ENCODE data around the gene LCE3A.
"Not testable (repeated sequence)": the region's sequence is repeated elsewhere in the genome, so short reads cannot be mapped to it uniquely, and the experiment has no call there.

Gene LCE3A, protein sequence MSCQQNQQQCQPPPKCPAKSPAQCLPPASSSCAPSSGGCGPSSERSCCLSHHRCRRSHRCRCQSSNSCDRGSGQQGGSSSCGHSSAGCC

DNA sequence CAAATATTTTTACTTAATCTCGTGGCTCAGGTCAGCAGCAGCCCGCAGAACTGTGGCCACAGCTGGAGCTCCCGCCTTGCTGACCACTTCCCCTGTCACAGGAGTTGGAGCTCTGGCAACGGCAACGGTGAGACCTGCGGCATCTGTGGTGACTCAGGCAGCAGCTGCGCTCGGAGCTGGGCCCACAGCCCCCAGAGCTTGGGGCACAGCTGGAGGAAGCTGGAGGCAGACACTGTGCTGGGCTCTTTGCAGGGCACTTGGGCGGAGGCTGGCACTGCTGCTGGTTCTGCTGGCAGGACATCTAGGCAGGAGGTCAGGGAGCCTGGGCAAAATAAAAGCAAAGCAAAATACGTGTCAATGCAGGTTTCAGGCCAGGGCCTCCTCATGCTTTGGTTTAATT lies at the start of gene LCE3A:
TSS of gene LCE3A (minus strand) at position 301 of the 400 bp plus-strand sequence. CDS start at position 301, 0 bp downstream.
- FAIRE-seq = no peak

GRCh38 chr1:152667648-152668047 lies 44.7 kb upstream of the LCE3A start:
- FAIRE-seq = no peak

DNA sequence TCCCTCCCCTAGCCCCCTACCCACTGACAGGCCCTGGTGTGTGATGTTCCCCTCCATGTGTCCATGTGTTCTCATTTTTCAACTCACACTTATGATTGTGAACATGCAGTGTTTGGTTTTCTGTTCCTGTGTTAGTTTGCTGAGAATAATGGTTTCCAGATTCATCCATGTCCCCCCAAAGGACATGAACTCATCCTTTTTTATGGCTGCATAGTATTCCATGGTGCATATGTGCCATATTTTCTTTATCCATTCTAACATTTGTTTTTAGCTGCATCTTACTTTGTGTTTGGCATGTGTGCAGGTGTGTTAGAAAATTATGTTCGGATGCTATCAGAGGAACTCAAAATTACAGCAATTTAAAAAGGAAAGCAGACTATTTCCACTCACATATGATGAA lies 43.3 kb upstream of the LCE3A start:
- not testable (repeated sequence) for FAIRE-seq

DNA sequence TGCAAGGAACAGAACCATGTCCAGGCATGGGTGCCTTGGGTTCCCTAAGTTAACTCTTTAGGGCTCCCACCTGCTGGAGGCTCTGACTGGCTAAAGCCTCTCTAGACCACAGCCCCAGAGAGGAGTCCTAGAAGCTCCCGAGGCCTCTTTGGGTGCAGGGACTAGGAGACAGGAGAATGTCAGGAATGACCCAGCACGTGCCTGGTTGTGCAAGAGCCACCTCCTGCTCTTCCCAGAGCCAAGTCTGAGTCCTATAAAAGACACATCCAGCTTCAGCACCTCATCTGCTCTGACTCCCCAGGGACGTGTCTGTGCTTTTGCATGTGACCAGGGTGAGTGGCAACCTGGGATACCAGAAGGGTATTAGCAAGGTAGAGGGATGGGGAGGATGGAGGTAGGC lies 40.2 kb upstream of the LCE3A start, which contains the start of gene LCE2D:
TSS of gene LCE2D (plus strand) at position 283 of the 400 bp plus-strand sequence. CDS start 726 bp downstream, outside the sequence.
- no peak for FAIRE-seq

DNA sequence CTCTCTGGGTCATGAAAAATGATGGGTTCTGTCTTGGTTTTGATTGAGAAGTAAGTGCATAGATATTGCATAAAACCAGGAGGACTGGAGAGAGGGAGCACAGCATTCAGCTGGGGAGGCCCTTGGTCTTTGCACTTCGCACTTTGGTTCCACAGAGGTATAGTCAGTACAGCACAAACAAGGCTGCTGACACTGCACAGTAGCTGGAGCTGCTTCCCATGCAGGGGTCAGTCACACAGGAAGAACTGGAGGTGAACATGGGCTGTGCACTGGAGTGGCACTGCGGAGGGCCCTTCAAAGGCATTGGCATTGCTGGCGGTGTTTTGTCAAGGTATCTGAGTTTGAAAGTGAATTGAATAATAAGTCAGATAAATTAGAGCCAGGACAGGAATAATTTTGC lies 35.7 kb upstream of the LCE3A start:
- FAIRE-seq = no peak

DNA sequence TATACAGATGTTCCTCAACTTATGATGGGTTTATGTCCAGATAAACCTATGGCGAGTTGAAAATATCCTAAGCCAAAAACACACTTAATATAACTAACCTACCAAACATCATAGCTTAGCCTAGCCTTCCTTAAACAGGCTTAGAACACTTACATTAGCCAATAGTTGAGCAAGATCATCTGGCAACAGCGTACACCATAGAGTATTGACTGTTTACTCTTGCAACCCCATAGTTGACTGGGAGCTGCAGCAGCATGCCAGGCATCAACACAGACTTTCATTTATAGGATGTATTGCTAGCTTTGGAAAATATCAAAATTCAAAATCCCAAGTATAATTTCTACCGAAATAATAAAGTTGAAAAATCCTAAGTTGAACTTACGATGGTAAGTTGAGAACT lies 34.8 kb upstream of the LCE3A start:
- no peak for FAIRE-seq

DNA sequence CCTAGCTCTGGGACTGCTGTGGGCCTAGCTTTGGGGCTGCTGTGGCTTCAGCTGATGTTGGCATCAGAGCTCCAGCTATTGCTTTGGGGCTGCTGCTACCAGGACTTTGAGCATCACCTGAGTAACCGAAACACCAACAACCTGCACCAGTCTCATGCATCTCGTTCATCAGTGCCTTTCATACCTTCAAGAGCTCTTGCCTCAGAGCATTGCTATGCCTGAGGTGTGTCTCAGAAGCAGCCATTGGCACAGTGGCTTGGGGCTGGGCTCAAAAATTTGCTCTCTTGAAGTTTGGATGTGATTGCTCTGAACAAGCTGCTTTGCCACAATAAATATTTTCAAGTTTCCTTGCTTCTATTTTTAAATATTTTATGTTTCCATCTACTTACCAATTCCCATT lies 33.6 kb upstream of the LCE3A start:
- no peak for FAIRE-seq

DNA sequence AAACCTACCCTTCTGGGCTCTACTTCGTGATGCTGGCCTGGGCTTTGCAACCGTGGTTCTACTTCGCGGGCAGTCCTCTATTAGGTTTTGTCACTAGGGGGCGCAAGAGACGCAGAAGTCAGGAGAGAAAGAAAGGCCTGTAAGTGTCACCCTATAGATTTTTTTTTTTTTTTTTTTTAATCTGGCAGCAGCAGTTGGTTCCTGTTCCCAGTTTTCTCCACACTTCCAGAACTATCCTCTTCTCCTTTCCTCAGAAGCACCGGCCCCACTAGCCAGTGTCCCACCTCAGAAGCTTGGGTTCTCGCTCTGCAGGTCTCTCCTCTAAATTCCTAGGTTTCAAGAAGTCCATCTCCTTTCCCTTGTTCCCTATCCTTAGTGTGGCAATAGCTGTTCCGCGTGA lies 31.2 kb upstream of the LCE3A start:
- no peak for FAIRE-seq

- no peak for FAIRE-seq
These were observed 23.8 kb upstream of the LCE3A start for GRCh38 chr1:152646656-152647055.

DNA sequence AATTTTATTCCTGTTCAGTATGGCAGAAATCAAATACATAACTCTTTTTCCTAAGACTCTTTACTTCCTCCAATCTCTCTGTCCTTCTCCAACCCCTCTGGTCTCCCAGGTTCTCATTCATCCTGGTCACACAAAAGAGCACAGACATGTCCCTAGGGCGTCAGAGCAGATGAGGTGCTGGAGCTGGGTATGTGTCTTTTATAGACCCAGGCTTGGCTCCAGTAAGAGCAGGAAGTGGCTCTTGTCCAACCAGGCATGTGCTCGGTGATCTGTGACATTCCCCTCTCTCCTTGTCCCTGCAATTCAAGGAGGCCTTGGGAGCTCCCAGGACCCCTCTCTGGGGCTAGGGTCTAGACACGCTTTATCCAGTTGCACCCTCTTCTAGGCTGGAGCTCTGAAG lies 22.2 kb upstream of the LCE3A start:
- FAIRE-seq = no peak

DNA sequence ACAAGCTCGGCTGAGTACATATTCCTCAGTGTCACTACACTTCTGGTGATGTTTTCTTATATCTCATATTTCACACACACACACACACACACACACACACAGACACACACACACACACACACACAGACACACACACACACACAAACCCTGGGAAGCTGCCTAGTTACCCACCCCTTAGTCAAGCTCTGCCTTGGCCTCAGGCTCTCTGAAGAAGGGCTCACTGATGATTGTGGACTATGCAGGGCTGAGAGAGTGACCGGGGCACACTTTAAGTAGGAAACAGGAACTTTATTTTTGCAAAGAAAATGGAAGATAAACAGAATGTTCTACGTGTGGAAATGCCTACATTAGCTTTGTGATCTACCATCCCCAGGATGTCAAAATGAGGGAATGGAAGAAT lies 21.0 kb upstream of the LCE3A start:
- no peak for FAIRE-seq

DNA sequence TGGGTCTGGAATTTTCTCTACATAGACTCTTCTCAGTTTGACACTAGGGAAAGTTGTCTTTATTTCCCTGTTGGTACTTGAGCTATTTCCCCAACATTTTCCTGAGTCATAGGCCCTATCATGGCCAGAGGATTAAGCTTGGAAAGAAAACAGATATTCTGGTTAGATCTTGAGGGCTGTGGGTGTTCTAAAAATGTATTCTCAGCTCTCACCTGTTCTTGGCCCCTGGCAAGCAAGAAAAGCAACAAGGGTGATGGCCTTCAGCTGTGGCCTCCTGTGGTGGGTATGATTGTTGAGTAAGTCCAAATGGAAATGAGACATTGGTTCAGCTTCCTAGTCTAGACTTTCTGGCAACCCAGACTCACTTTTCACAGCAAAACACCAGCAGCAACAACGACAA lies 17.4 kb upstream of the LCE3A start:
- FAIRE-seq = no peak

GRCh38 chr1:152630596-152630995 lies 7.7 kb upstream of the LCE3A start:
- FAIRE-seq = no peak

DNA sequence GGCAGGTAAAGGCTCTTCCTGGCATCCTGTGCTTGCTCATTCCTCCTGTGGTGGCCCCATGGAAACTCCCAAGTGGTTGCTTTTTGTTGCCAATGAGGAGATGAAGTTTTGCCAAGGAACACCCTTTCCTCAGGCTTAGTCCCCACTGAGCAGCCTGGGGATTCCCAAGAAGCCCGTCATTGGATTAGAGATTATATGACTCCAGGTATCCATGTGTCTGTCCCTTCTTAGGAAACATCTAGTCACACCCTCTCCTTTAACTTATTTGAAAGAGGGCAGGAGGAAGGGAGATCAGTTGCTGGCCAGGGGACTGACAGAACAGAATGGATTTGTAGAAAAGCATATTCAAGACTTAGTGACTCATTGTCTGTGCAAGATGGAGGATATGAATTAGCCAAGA lies 3.8 kb upstream of the LCE3A start:
- FAIRE-seq = no peak

DNA sequence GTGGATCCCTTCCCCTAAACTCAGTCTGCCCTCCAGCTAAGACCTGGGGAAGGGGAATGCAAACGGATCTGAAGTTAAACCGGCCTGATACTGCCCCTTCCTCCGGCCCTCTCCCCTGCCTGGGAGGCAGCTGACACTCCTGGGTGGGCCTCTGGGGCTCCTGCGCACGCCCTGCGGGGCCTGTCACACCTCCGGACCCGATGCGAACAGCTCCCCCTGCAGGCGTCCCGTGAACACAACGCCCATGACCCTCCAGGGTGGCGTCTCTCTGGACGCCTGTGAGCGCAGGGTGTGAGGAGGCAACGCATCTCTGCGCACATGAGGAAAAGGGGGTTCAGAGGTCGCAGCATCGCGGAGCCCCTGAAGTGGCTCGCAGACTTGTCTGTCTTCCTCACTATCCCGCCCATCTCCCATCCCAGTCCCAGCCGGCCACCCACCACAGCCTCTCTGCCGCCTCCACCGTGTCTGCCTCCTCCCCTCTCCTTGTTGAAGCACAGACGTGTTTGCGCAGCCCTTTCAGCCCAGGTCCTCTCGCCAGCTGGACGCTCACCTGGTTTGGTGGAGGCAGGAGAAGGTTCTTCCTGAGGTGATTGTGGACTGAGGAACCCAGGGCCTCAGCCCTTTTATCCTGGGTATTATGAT lies 421 bp upstream of the LCE3A start:
- no peak for FAIRE-seq

- no peak for FAIRE-seq
These were observed 910 bp downstream of the LCE3A start for GRCh38 chr1:152621993-152622392.

- no peak for FAIRE-seq
These were observed 9.4 kb downstream of the LCE3A start, which contains the start of gene LCE3B for GRCh38 chr1:152613511-152613910. Gene LCE3B (plus strand): TSS chr1:152613811. CDS start chr1:152613811, 0 bp downstream.

GRCh38 chr1:152599934-152600333 lies 23.0 kb downstream of the LCE3A start, which contains the start of gene LCE3C:
Gene LCE3C (plus strand): TSS chr1:152600234. CDS start chr1:152600732, 498 bp downstream.
- no peak for FAIRE-seq

DNA sequence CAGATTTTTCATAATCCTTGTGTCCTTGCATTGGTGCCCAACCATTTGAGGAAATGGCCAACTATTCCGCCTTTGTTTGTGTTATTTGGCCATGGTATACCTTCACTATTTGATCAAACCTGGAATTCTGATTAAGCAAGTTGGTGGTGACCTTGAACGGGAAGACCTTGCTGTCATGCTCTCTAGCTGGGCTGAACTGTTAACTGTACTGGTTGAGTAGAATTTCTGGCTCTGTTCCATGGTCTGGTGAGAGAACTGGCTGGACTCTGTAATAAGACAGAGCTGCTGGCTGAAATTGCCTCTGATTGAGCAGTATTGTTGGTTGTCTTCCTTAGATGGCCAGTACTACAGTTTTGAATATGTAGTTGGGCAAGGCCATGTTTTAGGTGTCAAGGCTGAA lies 25.9 kb downstream of the LCE3A start:
- FAIRE-seq = no peak

GRCh38 chr1:152585586-152585985 lies 37.3 kb downstream of the LCE3A start:
- no peak for FAIRE-seq

DNA sequence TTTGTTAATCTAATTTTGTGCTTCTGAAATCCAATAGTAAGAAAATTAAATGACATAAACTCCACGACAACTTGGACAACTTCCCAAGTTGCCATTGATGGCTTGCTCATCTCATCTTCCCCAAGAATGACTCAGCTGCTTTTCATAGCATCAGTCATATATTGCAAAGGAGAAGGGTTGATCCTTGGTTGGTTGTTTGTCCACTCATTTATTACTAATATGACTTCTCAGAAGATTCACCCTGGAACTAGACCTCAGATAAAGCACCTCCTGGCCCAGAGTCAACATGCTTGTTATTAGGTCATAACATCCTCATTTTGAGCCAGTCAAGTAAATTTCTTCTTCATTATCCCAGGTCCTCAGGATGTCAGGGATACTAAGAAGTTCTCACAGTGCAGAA lies 40.3 kb downstream of the LCE3A start:
- no peak for FAIRE-seq

DNA sequence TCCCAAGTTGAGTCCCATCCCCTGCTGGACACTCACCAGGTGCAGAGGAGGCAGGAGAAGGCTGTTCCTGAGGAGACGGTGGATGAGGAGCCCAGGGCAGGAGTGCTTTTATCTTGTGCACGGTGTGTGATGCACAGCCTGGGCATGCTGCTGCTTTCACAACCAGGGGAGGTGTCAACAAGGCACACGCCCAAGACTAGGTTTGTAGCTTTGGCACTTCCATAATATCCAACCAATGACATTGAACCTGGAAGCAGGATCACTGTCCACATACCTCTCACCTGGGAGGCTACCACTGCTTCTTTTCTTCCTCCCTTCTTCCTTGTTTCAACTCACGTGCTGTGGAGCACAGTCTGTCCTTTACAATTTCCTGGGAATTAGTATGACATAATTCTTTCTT lies 42.5 kb downstream of the LCE3A start, which contains the start of gene LCE3D:
TSS of gene LCE3D (minus strand) at position 84 of the 400 bp plus-strand sequence. CDS start 580 bp downstream, outside the sequence.
- FAIRE-seq = no peak

DNA sequence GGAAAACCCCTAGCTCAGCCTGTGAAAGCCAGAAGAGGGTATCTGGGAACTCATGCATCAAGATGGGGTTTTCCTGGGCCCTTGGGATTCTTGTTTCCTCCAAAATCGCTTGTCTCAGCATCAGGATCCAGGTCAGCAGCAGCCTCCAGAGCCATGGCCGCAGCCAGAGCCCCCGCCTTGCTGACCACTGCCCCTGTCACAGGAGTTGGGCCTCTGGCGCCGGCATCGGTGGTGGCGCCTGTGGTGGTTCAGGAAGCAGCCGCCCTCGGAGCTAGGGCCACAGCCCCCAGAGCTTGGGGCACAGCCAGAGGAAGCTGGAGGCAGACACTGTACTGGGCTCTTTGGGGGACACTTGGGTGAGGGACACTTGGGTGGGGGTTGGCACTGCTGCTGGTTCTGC lies 43.4 kb downstream of the LCE3A start:
- not testable (repeated sequence) for FAIRE-seq

- FAIRE-seq = no peak
These were observed 45.7 kb downstream of the LCE3A start for GRCh38 chr1:152577168-152577567.
